ENCODE results near the gene MCM6.
A peak's percentile ranks its signal among the peaks of the same experiment; 100 is the strongest.

MCM6 gene

GRCh38 chr2:135862718-135863117 is 13.5 kb downstream of the MCM6 start:
- no peak for DNase-seq

DNA sequence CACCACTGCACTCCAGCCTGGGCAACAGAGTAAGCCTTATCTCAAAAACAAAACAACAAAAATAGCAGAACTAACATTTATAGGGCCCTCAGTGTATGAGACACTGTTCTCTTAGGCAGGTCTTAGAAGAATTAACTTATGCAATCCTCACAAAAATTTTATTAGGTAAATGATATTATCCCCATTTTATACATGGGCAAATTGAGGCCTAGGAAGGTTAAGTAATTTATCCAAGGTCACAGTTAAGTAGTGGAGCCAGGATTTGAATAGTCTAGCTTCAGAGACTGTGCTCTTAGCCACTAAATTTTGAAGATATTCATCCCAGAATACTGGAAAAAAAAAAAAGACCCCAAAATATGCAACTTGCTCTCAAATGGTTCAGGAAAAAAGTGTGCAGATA is 22.8 kb downstream of the MCM6 start:
- DNase-seq = no peak

DNA sequence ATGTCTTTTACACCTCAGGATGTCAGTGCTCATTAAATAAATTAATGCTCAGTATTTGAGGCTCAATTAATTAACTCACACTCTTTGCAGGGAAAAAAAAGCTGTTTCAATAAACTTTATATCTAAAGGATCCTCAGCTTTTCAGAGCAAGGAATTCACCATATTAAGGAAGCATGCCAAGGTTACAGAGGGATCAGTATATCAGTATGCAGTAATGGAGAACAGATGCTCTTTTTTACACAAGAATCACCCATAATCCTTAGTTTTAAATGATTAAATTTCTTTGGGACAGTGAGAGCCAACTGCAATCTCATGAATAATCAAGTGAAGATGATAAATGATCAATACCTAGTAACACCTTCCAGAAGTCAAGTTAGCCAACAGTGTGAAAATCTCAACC is 24.4 kb downstream of the MCM6 start:
- DNase-seq = no peak

DNA sequence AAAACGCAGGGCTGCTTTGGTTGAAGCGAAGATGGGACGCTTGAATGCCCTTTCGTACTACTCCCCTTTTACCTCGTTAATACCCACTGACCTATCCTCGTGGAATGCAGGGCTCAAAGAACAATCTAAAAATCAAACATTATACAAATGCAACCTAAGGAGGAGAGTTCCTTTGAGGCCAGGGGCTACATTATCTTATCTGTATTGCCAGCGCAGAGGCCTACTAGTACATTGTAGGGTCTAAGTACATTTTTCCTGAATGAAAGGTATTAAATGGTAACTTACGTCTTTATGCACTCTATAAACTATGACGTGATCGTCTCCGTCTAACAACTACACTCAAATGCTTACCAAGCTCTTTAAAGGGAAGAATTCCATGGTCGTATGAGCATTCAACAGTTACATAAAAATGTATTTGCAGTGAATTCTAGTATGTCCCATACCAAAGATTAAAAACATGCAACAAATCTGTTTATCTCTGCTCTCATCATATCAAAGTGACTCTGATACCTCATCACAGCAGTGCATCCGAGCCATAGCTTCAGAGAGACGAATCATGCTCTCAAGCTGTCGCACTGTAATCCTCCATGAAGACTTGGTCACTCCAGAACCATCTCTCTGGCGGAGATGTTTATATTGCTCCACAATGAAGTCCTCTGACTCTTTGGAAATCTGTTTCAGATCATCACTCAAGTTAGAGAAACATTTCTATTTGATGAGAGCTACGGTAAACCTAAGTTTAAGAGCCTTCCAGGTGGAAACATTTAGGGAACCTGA is 25.2 kb downstream of the MCM6 start:
- no peak for DNase-seq

DNA sequence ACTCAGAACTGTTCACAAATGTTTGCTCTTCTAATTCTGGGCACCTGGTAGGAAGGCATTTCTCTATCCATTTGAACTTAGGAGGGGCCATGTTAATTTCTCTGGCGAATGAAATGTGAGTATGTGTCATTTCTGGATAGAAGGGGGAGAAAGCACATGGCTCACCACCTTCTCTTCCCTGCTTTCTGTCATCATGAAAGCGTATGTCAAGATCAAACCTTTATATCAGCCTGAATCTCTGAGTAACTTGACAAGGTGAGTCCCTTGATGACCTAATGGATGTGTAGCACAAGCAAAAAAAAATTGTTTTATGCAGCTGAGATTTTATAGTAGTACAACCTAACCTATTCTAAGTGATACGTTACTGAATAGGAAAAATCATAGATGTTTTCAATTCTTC is 27.2 kb downstream of the MCM6 start:
- DNase-seq = no peak

DNA sequence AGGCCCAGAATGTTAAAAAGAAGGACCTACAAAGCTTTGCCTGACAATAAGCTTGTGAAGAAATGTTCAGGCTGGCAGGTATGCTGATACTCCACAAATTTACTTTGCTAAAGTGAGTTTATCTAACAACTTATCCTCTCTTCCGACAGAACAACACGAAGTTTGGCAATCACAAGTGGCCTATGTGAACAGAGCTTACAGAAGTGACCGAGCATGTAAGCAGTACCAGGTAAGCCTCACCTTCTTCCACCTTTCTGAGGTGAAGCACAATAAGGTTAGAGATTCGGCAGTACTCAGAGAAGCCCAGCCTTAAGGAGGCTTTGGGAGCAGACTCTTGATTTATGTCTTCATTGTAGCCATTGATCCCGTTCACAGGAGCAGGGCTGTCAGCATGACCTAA is 30.2 kb downstream of the MCM6 start:
- DNase-seq = no peak

DNA sequence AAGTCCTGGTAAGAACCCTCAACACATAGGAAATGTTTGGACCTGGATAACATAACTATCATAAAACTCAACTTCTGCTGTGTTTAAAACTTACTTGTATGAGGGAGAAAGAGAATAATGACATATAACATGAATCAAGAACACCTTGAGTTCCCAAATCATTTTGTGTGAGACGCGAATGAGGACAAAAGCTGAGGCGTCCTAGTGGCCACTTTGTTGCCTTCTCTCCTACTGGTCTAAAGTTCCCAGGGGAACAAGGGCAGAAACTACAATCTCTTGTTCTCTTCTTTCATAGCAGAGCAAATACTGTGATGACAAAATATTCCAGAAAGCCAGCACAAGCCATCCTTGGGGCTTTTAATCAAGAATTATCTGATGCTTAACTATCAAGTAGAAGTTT is 31.0 kb downstream of the MCM6 start:
- no peak for DNase-seq

- no peak for DNase-seq
These were observed 31.8 kb downstream of the MCM6 start for GRCh38 chr2:135844301-135844895.

DNA sequence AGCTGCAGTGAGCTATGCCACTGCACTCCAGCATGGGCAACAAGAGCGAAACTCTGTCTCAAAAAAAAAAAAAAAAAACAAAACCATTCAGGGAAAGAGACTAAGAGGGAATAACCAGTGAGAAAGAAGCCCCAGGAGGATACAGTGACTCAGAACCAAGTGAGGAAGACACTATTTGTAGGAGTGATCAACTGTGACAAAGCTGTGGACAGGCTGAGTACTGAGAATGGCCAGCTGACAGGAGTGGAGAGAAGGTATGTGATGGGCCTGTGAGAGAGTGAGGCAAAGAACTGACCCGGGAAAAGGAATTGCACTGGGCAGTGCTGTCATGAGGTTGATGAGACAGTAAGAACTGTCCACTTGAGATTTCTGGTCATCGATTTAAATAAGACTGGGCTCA is 32.6 kb downstream of the MCM6 start:
- no peak for DNase-seq

GRCh38 chr2:135840601-135841000 is 35.6 kb downstream of the MCM6 start:
- no peak for DNase-seq

DNA sequence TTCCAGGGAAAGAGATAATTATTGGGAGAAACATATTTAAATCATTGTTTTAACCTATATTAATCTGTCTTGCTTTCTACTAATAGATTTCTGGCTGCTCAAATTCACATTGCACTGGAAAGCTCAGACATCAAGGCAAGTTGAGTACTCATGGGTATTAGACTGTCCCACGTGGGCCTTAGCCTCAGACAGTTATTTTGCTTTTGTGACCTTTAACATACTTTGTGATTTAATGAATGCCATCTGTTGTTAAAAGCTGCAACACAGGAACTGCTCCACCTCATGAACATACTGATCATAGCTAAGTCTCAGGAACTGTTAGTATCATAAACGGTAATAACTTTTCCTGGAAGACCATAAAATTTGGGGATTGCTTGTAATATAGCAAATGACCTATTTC is 36.5 kb downstream of the MCM6 start:
- DNase-seq = no peak

- DNase-seq = no peak
These were observed 37.7 kb downstream of the MCM6 start for GRCh38 chr2:135838502-135838901.

DNA sequence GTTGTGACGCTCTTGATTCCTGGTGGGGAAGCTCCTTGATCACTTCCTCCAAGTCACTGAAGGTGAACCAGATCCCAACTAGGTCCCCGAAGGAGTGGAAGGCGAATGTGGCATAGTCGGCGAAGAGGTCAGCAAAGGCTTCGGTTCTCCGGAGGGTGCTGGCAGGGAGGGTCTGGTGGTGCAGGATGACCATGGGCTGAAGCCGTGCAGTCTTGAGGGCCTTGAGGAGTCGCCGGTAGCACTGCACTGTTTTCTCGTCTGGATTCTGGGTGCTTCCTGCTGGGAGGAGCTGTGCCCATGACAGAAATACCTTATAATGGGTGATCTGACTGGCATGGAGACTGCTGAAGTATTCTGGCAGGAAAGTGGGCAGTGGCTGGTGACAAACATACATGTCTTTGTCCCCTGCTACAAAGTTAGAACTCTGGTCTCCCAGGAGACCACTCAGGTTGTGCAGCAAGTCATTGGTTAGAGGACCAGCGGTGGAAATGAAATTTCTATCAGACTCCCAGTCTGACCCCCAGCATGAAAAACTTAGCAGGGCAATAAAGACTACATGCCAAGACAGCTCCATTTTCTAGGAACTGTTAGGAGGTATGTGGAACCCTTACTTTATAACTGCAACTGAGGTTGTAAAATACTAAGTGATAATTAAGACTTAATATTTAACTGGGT is 39.5 kb downstream of the MCM6 start, which contains the start of gene LCT:
Gene LCT (minus strand): TSS at position 589 of the 675 bp plus-strand sequence. CDS start 15 bp downstream, at position 574.
- no peak for DNase-seq

DNA sequence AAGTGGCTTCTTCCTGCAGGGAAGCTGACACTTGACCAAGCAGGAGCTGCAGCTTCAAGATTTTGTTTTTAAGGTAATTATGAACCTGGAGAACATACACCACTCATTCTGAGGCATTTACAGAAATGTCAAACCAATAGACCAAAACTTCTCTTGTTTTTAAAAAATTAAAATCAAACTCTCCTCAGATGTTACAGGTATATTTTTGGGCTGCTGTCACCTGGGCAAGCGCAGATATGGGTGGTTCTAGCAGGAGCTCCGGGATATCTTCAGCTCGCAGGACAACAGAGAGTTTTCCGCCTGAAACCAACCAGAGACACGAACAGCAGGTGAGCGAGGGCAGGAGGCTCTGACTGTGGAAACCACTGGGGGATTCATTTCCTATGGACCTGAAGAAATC is 43.4 kb downstream of the MCM6 start:
- no peak for DNase-seq

- no peak for DNase-seq
These were observed 44.9 kb downstream of the MCM6 start for GRCh38 chr2:135831180-135831812.

DNA sequence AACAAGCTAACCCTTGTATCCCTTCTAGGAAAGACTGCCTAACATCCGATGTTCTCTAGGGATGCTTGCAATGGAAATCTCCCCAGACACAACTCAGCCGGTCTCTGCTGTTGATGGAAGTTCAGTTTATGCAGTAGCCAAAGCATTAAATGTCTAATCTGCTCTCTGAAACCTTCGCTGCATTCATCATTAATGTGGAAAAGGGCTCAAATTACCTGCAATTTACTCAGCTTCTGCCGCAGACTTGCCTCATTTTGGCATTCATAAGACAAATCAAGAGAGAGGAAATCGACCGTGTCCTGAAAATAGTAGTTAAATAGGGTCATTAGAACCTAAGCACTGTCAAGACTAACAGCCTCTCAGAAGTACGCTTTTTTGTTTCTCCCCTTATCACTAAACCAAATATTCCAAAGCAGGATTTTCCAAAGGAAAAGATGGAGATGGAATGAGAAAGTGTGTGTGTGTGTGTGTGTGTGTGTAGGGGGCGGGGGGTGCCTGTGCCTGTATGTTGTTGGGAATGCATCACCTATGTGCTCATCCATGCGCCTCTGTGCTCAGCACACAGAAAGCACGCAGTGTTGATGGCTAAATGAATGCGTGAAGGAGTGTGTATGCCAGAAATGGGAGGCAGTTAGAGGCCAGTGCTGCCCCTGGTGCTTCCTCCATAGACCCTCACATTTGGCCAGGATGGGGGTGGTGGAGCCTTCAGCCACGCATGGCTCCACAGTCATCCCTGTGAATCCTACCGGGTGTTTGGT is 46.7 kb downstream of the MCM6 start:
- no peak for DNase-seq

DNA sequence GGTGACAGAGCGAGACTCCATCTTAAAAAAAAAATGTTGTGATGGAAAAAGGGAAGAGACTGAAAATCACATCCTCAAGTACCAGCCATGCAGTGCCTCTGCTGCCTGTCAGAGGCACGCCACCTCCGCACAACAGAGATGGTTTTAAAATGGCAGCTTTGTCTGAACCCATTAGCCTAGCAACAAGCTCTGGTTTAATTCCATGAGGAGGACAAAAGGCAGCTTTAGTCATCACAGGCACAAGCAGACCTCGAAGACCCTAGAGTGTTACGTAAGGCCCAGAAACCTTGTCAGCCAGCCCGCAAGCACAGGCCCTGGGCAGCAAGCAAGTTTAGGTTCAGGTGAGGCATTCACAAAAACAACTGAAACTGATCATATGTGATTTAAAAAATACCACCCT is 49.7 kb downstream of the MCM6 start:
- DNase-seq = no peak

- no peak for DNase-seq
These were observed 50.6 kb downstream of the MCM6 start for GRCh38 chr2:135825550-135826176.

DNA sequence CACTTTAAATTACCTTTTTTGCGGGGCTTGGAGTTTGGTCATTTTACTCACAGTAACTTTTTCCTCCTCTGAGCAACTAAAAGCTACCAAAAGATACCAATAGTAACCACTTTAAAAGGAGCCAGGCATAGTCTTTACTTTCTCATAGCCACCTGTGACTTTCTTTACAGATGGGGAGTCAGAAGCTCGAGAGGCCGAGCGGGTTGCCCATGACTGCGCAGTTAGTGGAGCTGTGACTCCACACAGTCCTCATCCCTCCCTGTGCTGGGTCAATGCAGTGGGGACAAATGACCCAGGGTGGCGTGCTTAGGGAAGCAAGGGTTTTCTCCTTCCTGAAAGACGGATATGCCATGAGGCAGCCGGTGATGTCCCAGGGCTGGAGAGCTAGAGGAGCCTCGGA is 51.1 kb downstream of the MCM6 start:
- DNase-seq = no peak

DNA sequence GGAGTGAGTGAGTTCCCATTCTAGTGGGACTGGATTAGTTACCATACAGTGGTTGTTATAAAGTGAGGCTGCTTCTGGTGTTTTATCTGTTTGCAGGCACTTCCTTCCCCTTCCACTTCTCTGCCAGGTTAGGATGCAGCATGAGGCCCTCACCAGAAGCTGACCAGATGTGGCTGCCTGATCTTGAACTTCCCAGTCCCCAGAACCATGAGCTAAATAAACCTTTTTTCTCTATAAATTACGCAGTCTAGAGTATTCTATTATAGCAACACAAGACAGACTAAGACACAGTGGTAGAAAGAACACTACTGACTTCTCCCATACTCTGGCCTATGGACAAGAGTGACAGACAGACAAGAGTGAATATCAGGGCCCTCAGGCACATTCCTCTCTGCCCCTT is 53.4 kb downstream of the MCM6 start:
- DNase-seq = no peak

- no peak for DNase-seq
These were observed 55.1 kb downstream of the MCM6 start for GRCh38 chr2:135821190-135821589.

DNA sequence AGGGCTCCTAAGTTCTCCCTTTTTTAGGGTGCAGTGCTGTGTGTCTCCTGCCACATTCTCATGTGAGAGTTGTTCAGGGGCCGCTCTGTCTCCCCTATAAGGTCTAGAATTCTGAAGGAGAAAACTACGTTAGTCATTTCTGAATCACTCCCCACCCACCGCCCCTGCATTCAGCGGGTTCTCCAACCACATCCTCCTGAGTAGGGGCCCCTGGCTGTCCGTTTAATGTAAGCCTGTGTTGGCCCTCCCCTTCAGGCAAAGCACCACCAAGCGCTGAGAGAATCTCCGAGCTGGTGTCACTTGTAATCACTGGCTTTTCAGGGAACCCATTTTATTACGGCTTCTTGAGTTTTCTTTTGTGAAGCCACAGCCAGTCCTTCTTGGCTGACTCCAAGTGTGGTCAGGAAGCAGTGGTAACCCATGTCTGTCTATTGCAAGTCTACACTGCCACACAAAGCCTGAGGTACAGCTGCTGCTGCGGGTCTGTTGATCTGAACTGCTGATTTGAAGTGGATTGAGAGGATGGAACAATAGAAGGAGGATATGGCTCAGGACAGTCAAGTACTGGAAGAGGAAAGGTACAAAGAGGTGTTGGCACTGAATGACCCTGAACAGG is 56.1 kb downstream of the MCM6 start:
- DNase-seq = peak; percentile 41

Measured in CD4-positive, alpha-beta T cell treated with Interleukin-17A for 1 hour (primary cell).